Suprapubic skin (tissue), 3 donors: ENCODE measurements around the gene FKBP15.

Experiments
- CTCF ChIP-seq, 2 donors: fragments of 200-600 bp in 1 of 2; fragments of 450-650 bp in 1 of 2; sonication (generic) in 1 of 2; IDR thresholded peaks; one replicate each; pipeline ENCODE4 v1.5.1; 2016 to 2019; ENCODE audit warnings: antibody characterized with exemption in 2 of 2, mild to moderate bottlenecking in 1 of 2, moderate library complexity in 1 of 2
- POLR2AphosphoS5 ChIP-seq, 3 donors: sonication (generic); formaldehyde crosslinking; IDR thresholded peaks; one replicate each; pipeline ENCODE4 v1.6.1; 2017; ENCODE audit warnings: antibody characterized with exemption in 3 of 3

- no peak for TF ChIP-seq POLR2AphosphoS5 (IDR thresholded peaks at IDR 0.05)
- no peak for TF ChIP-seq CTCF (IDR thresholded peaks at IDR 0.05)
Measured at GRCh38 chr9:113220467-113221002, 542 bp downstream of the FKBP15 start.
